Cardiac muscle cell (in vitro differentiated cells and primary cell): Measurements from ENCODE around the gene SLC25A51. TPM values are rescaled to one million over a fixed set of nuclear protein-coding genes. Genes with fewer than 3 reads are reported as not detected.
"Not testable (repeated sequence)": the region's sequence is repeated elsewhere in the genome, so short reads cannot be mapped to it uniquely, and the experiment has no call there.

ENCODE experiments used
- DNase-seq, 2 donors: peaks; one replicate each; pipeline versions ENCODE4 v3.0.0 to v3.0.0-alpha.2; 2010 to 2017; ENCODE audit warnings: low read depth in 1 of 2, low spot score in 1 of 2
- H3K27ac ChIP-seq: fragments of 200-600 bp; sonication (generic); 2 replicates; pipeline ENCODE4 v1.5.1; 2016
- H3K27me3 ChIP-seq: fragments of 200-600 bp; sonication (generic); 2 replicates; pipeline ENCODE4 v1.6.0; 2016; ENCODE audit warnings: control low read depth
- H3K36me3 ChIP-seq: fragments of 200-600 bp; sonication (generic); 2 replicates; pipeline ENCODE4 v1.5.1; 2016; ENCODE audit warnings: control low read depth
- H3K4me1 ChIP-seq: fragments of 200-600 bp; sonication (generic); 2 replicates; pipeline ENCODE4 v1.8.1; 2017; ENCODE audit warnings: low read depth, mild to moderate bottlenecking, mixed run types
- H3K4me3 ChIP-seq: fragments of 200-600 bp; sonication (generic); 2 replicates; pipeline ENCODE4 v1.5.1; 2016; ENCODE audit warnings: mild to moderate bottlenecking
- H3K9me3 ChIP-seq: fragments of 200-600 bp; sonication (generic); 2 replicates; pipeline ENCODE4 v1.5.1; 2017; ENCODE audit warnings: low read depth, mild to moderate bottlenecking, control low read depth
- CTCF ChIP-seq: IDR thresholded peaks from 2 replicates; pipeline ENCODE4 v1.5.1; 2012; ENCODE audit warnings: low read depth, mild to moderate bottlenecking, low read length
- polyA plus RNA-seq: library from polyadenylated mRNA; unstranded; fragments of >200 nt; fragmentation: Nextera tagmentation; extraction: Ambion mirVana; gene quantifications from 2 replicates; pipeline ENCODE4 v1.2.1, GENCODE V29; 2016
- total RNA-seq: library from RNA; depleted of rRNA; stranded (reverse); fragments of >200 nt; gene quantifications from 2 replicates; pipeline ENCODE4 v1.2.3, GENCODE V29; 2016

Gene SLC25A51
- total and polyA plus RNA-seq, 2 experiments from 2014 or later = 14.1 to 21.1 TPM

DNA sequence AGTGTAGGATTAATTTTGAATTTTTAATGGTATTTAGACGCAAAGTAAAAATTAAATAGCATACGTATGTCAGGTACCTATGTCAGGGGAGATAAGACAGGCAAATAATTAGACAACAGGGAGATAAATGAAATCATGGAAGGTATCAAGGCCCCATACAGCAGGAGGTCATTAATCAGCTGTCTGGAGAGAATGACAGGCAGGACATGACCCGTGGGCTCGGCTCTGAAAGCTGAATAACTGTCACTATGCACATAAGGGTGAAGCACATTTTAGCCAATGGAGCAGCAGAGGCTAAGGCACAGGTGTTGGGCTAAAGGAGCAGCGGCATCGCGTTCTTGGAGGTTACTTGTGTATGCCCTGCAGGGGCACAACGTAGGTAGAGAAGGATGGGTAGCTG is 11.9 kb downstream of the SLC25A51 start:
- H3K4me3 ChIP-seq = no peak overlapping the region
- no peak overlapping the region for H3K27ac ChIP-seq
- H3K4me1 ChIP-seq = no peaks in the 10 kb centered on the region
- no peak for TF ChIP-seq CTCF
- H3K36me3 ChIP-seq = peaks cover 24% of the 10 kb centered on the region
- H3K9me3 ChIP-seq = no peaks in the 10 kb centered on the region
- no peak for DNase-seq
- H3K27me3 ChIP-seq = no peaks in the 10 kb centered on the region

DNA sequence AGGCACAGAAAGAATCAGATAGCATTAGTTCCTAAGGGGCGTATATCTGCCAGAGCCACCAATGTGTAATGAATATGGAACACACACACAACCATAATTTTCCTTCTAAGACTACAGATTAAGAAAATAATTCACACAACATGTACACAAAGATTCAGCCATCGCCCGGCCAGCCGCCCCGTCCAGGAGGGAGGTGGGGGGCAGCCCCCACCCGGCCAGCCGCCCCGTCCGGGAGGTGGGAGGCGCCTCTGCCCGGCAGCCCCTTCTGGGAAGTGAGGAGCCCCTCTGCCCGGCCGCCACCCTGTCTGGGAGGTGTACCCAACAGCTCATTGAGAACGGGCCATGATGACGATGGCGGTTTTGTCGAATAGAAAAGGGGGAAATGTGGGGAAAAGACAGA is 12.9 kb downstream of the SLC25A51 start:
- not testable (repeated sequence) for H3K4me1 ChIP-seq, H3K27ac ChIP-seq, DNase-seq, H3K27me3 ChIP-seq, H3K4me3 ChIP-seq, H3K9me3 ChIP-seq
- H3K36me3 ChIP-seq = peaks cover 15% of the 10 kb centered on the region

- TF ChIP-seq CTCF = no peak
- Histone ChIP-seq H3K36me3 (peaks cover 4% of the 10 kb centered on the region), H3K4me1 (no peaks in the 10 kb centered on the region), H3K27me3 (no peaks in the 10 kb centered on the region), H3K4me3 (no peak overlapping the region), H3K9me3 (no peaks in the 10 kb centered on the region), H3K27ac (no peak overlapping the region)
- DNase-seq = no peak
These were observed 14.4 kb downstream of the SLC25A51 start for GRCh38 chr9:37889536-37889935.

GRCh38 chr9:37887977-37888583 is 15.8 kb downstream of the SLC25A51 start:
- not testable (repeated sequence) for H3K4me1 ChIP-seq, H3K27me3 ChIP-seq, H3K36me3 ChIP-seq, H3K9me3 ChIP-seq, H3K4me3 ChIP-seq, H3K27ac ChIP-seq
- DNase-seq = peak in 1 of 2 donors; percentile 88

GRCh38 chr9:37880916-37881479 is 22.9 kb downstream of the SLC25A51 start:
- Histone ChIP-seq H3K36me3 (no peaks in the 10 kb centered on the region), H3K27me3 (no peaks in the 10 kb centered on the region), H3K4me1 (no peaks in the 10 kb centered on the region), H3K27ac (no peak overlapping the region), H3K9me3 (no peaks in the 10 kb centered on the region), H3K4me3 (no peak overlapping the region)
- TF ChIP-seq CTCF = no peak
- DNase-seq = no peak

- peak in 1 of 2 donors; percentile 29 for DNase-seq
- Histone ChIP-seq H3K27me3 (no peaks in the 10 kb centered on the region), H3K9me3 (no peaks in the 10 kb centered on the region), H3K4me1 (no peaks in the 10 kb centered on the region), H3K36me3 (no peaks in the 10 kb centered on the region), H3K4me3 (no peak overlapping the region), H3K27ac (no peak overlapping the region)
- no peak for TF ChIP-seq CTCF
These were observed 27.6 kb downstream of the SLC25A51 start for GRCh38 chr9:37876376-37876775.
